GM20431 (cell line): ENCODE results near the gene HNRNPH3.

Source experiments
- in situ Hi-C: fragments of 300-500 bp; cut with MseI, MboI; formaldehyde crosslinking; loops from one replicate; pipeline ENCODE4 v1.15.0; 2020; ENCODE audit warnings: low sequenced_read_pairs; ENCODE audit not compliant: unreplicated experiment

HNRNPH3 gene

GRCh38 chr10:68367121-68367520 lies 35.3 kb downstream of the HNRNPH3 start:
- in situ Hi-C loops: no loop called here

GRCh38 chr10:68371604-68372003 lies 39.7 kb downstream of the HNRNPH3 start:
- in situ Hi-C loops: no loop called here

- in situ Hi-C loops: no loop called here
Measured at GRCh38 chr10:68385740-68386139, 53.9 kb downstream of the HNRNPH3 start.
